GM21423 (cell line): Measurements from ENCODE around the gene ATP5PB.

ENCODE experiments used
- ATAC-seq: cut with Tn5 transposase; IDR thresholded peaks from one replicate; pipeline ENCODE4 v1.9.1; 2021; ENCODE audit warnings: mild to moderate bottlenecking, moderate library complexity; ENCODE audit not compliant: unreplicated experiment

ATP5PB gene

GRCh38 chr1:111448918-111449702 lies at the start of gene ATP5PB, which contains the start of gene WDR77:
ATP5PB (plus strand) TSS chr1:111449464; CDS start chr1:111449542, 78 bp downstream.
WDR77 (minus strand) TSS chr1:111449256; CDS start chr1:111449169, 87 bp downstream.
- peak; percentile 92 for ATAC-seq

GRCh38 chr1:111399792-111400610 lies 49.3 kb upstream of the ATP5PB start:
- ATAC-seq: no peak

- ATAC-seq: no peak
Observed at GRCh38 chr1:111402083-111402482, 47.2 kb upstream of the ATP5PB start.

GRCh38 chr1:111404588-111404987 lies 44.7 kb upstream of the ATP5PB start:
- no peak for ATAC-seq

GRCh38 chr1:111406321-111406768 lies 42.9 kb upstream of the ATP5PB start:
- ATAC-seq: peak; percentile 97

- ATAC-seq: no peak
Observed at GRCh38 chr1:111407301-111407700, 42.0 kb upstream of the ATP5PB start.

GRCh38 chr1:111412839-111413238 lies 36.4 kb upstream of the ATP5PB start:
- no peak for ATAC-seq

- ATAC-seq: no peak
Observed at GRCh38 chr1:111414756-111415155, 34.5 kb upstream of the ATP5PB start.

- no peak for ATAC-seq
Observed at GRCh38 chr1:111415461-111415860, 33.8 kb upstream of the ATP5PB start.

GRCh38 chr1:111417755-111418154 lies 31.5 kb upstream of the ATP5PB start:
- ATAC-seq: no peak

- no peak for ATAC-seq
Observed at GRCh38 chr1:111419037-111419436, 30.2 kb upstream of the ATP5PB start.

- no peak for ATAC-seq
Observed at GRCh38 chr1:111420377-111420776, 28.9 kb upstream of the ATP5PB start.

- no peak for ATAC-seq
Observed at GRCh38 chr1:111422546-111423391, 26.5 kb upstream of the ATP5PB start.

GRCh38 chr1:111424281-111424680 lies 25.0 kb upstream of the ATP5PB start:
- no peak for ATAC-seq

- ATAC-seq: no peak
Observed at GRCh38 chr1:111436726-111437125, 12.5 kb upstream of the ATP5PB start.

- ATAC-seq: no peak
Observed at GRCh38 chr1:111439461-111440351, 9.6 kb upstream of the ATP5PB start.

GRCh38 chr1:111441573-111442192 lies 7.6 kb upstream of the ATP5PB start:
- ATAC-seq: no peak

- no peak for ATAC-seq
Observed at GRCh38 chr1:111442457-111442856, 6.8 kb upstream of the ATP5PB start.

- ATAC-seq: no peak
Observed at GRCh38 chr1:111444031-111444430, 5.2 kb upstream of the ATP5PB start.
